IMR-90 (cell line): ENCODE results near the gene ZNF471. TPM values are rescaled to one million over a fixed set of nuclear protein-coding genes. Genes with fewer than 3 reads are reported as not detected.

Source experiments
- ATAC-seq: fragments of 200-7000 bp; cut with Tn5 transposase; 2 replicates; pipeline ENCODE4 v1.9.1; 2020; ENCODE audit warnings: low read depth, mild to moderate bottlenecking, moderate library complexity
- BruUV-seq: library from RNA; stranded (reverse); fragments of 400-500 nt; replicated peaks from 2 replicates; lab custom pipeline; 2021; lab: Mats Ljungman, UMichigan
- CTCF ChIA-PET: fragments of 300-600 bp; formaldehyde crosslinking; extraction: SDS; loops from one replicate; lab custom pipeline; 2021; ENCODE audit warnings: antibody characterized with exemption; lab: Yijun Ruan, JAX
- POLR2A ChIA-PET: fragments of 300-600 bp; sonication (Branson Sonifier 250); formaldehyde crosslinking; loops from one replicate; lab custom pipeline; 2022; ENCODE audit warnings: antibody characterized with exemption; ENCODE audit not compliant: unreplicated experiment; lab: Charles Lee
- DNase-seq: peaks from one replicate; pipeline ENCODE4 v3.0.0; 2013
- H2AFZ ChIP-seq: replicated peaks from 2 replicates; pipeline ENCODE3; 2013; ENCODE audit warnings: low read length, mild to moderate bottlenecking; ENCODE audit not compliant: poor library complexity
- H2AK5ac ChIP-seq: 2 replicates; pipeline ENCODE4 v1.6.1; 2013; ENCODE audit warnings: low read depth, low read length, inconsistent platforms
- H2AK9ac ChIP-seq: replicated peaks from 2 replicates; pipeline ENCODE3; 2013; ENCODE audit warnings: mild to moderate bottlenecking, low read depth, low read length, moderate library complexity; ENCODE audit not compliant: poor library complexity
- H2BK120ac ChIP-seq: 2 replicates; pipeline ENCODE4 v1.6.1; 2013; ENCODE audit warnings: low read depth, low read length, inconsistent platforms
- H2BK15ac ChIP-seq: 3 replicates; pipeline ENCODE4 v1.6.1; 2013; ENCODE audit warnings: low read depth, low read length, inconsistent platforms
- H2BK20ac ChIP-seq: 2 replicates; pipeline ENCODE4 v1.6.1; 2013; ENCODE audit warnings: low read depth, mild to moderate bottlenecking, inconsistent platforms, low read length, moderate library complexity
- H2BK5ac ChIP-seq: 2 replicates; pipeline ENCODE4 v1.6.1; 2013; ENCODE audit warnings: mild to moderate bottlenecking, low read depth, low read length, inconsistent platforms; ENCODE audit not compliant: poor library complexity, severe bottlenecking
- H3K14ac ChIP-seq: replicated peaks from 2 replicates; pipeline ENCODE4 v1.6.1; 2013; ENCODE audit warnings: low read depth, low read length, inconsistent platforms
- H3K18ac ChIP-seq: 2 replicates; pipeline ENCODE4 v1.6.1; 2013; ENCODE audit warnings: low read depth, low read length, control low read depth
- H3K23ac ChIP-seq: 2 replicates; pipeline ENCODE4 v1.6.1; 2013; ENCODE audit warnings: low read depth, low read length, inconsistent platforms
- H3K27ac ChIP-seq: 2 replicates; pipeline ENCODE4 v1.5.1; 2013; ENCODE audit warnings: mild to moderate bottlenecking, control low read depth, low read length; ENCODE audit not compliant: insufficient read depth
- H3K27me3 ChIP-seq: 2 replicates; pipeline ENCODE4 v1.6.1; 2013; ENCODE audit warnings: low read length; ENCODE audit not compliant: control insufficient read depth, insufficient read depth
- H3K36me3 ChIP-seq: 2 replicates; pipeline ENCODE4 v1.6.1; 2013; ENCODE audit warnings: low read length, mixed read lengths; ENCODE audit not compliant: control insufficient read depth, insufficient read depth
- H3K4ac ChIP-seq: 2 replicates; pipeline ENCODE4 v1.6.1; 2013; ENCODE audit warnings: low read depth, low read length, inconsistent platforms
- H3K4me1 ChIP-seq: 2 replicates; pipeline ENCODE4 v1.6.1; 2013; ENCODE audit warnings: low read length, mixed read lengths; ENCODE audit not compliant: control insufficient read depth, insufficient read depth
- H3K4me2 ChIP-seq: 2 replicates; pipeline ENCODE4 v1.6.1; 2013; ENCODE audit warnings: low read depth, mild to moderate bottlenecking, control low read depth, low read length, moderate library complexity
- H3K4me3 ChIP-seq: 2 replicates; pipeline ENCODE4 v1.5.1; 2013; ENCODE audit warnings: low read depth, mild to moderate bottlenecking, control low read depth, low read length, moderate library complexity; ENCODE audit not compliant: insufficient read depth
- H3K56ac ChIP-seq: 2 replicates; pipeline ENCODE4 v1.6.1; 2013; ENCODE audit warnings: low read length, inconsistent platforms; ENCODE audit not compliant: insufficient read depth; ENCODE audit errors: extremely low read depth
- H3K79me1 ChIP-seq, 2 experiments: 2 replicates each; pipeline ENCODE4 v1.6.1; 2013; ENCODE audit warnings: low read length in 2 of 2, inconsistent platforms in 1 of 2, low read depth in 1 of 2
- H3K9ac ChIP-seq: 2 replicates; pipeline ENCODE4 v1.6.1; 2013; ENCODE audit warnings: low read depth, low read length, control low read depth
- H3K9me1 ChIP-seq: 2 replicates; pipeline ENCODE4 v1.6.1; 2013; ENCODE audit warnings: low read length, inconsistent platforms; ENCODE audit not compliant: insufficient read depth
- H3K9me3 ChIP-seq: 2 replicates; pipeline ENCODE4 v1.6.1; 2013; ENCODE audit warnings: low read length; ENCODE audit not compliant: control insufficient read depth, insufficient read depth
- H4K20me1 ChIP-seq: 2 replicates; pipeline ENCODE4 v1.6.1; 2013; ENCODE audit warnings: low read length, inconsistent platforms; ENCODE audit not compliant: insufficient read depth
- H4K5ac ChIP-seq: 2 replicates; pipeline ENCODE4 v1.6.1; 2013; ENCODE audit warnings: mild to moderate bottlenecking, low read depth, low read length, control low read depth
- H4K8ac ChIP-seq, 2 experiments: 2 replicates each; pipeline ENCODE4 v1.6.1; 2013; ENCODE audit warnings: low read depth in 2 of 2, low read length in 2 of 2, control low read depth in 1 of 2, inconsistent platforms in 1 of 2
- H4K91ac ChIP-seq: 2 replicates; pipeline ENCODE4 v1.6.1; 2013; ENCODE audit warnings: low read depth, low read length, inconsistent platforms; ENCODE audit not compliant: insufficient read depth
- BHLHE40 ChIP-seq: fragments of 150-350 bp; IDR thresholded peaks from 2 replicates; pipeline ENCODE4 v1.6.1; 2016; ENCODE audit warnings: mild to moderate bottlenecking, low read depth, low read length
- CEBPB ChIP-seq: IDR thresholded peaks from 2 replicates; pipeline ENCODE4 v1.6.1; 2012; ENCODE audit warnings: low read depth, low read length, improper control_type of control experiment
- CHD1 ChIP-seq: IDR thresholded peaks from 2 replicates; pipeline ENCODE4 v1.6.1; 2012; ENCODE audit warnings: low read depth, low read length, improper control_type of control experiment
- ELK1 ChIP-seq: fragments of 150-350 bp; IDR thresholded peaks from 2 replicates; pipeline ENCODE4 v1.6.1; 2016; ENCODE audit warnings: low read depth, mild to moderate bottlenecking, low read length, moderate library complexity, borderline replicate concordance
- FOS ChIP-seq: fragments of 150-350 bp; IDR thresholded peaks from 2 replicates; pipeline ENCODE4 v1.6.1; 2016; ENCODE audit warnings: low read depth, low read length
- MAFK ChIP-seq: IDR thresholded peaks from 2 replicates; pipeline ENCODE4 v1.6.1; 2012; ENCODE audit warnings: low read depth, low read length, improper control_type of control experiment
- MAZ ChIP-seq: IDR thresholded peaks from 2 replicates; pipeline ENCODE4 v1.6.1; 2012; ENCODE audit warnings: low read depth, mild to moderate bottlenecking, low read length, improper control_type of control experiment, moderate library complexity, borderline replicate concordance
- MXI1 ChIP-seq: IDR thresholded peaks from 2 replicates; pipeline ENCODE4 v1.6.1; 2012; ENCODE audit warnings: low read depth, mild to moderate bottlenecking, low read length, moderate library complexity, borderline replicate concordance
- NFE2L2 ChIP-seq: fragments of 150-350 bp; IDR thresholded peaks from 2 replicates; pipeline ENCODE4 v1.6.1; 2016; ENCODE audit warnings: low read depth, mild to moderate bottlenecking, low read length
- POLR2A ChIP-seq: IDR thresholded peaks from 2 replicates; pipeline ENCODE4 v1.6.1; 2012; ENCODE audit warnings: mild to moderate bottlenecking, low read depth, low read length
- RAD21 ChIP-seq: IDR thresholded peaks from 2 replicates; pipeline ENCODE4 v1.6.1; 2012; ENCODE audit warnings: low read length, improper control_type of control experiment
- RCOR1 ChIP-seq: IDR thresholded peaks from 2 replicates; pipeline ENCODE4 v1.6.1; 2012; ENCODE audit warnings: mild to moderate bottlenecking, low read length, improper control_type of control experiment; ENCODE audit not compliant: insufficient replicate concordance
- RFX5 ChIP-seq: IDR thresholded peaks from 2 replicates; pipeline ENCODE4 v1.8.0; 2012; ENCODE audit warnings: low read depth, mild to moderate bottlenecking, low read length, moderate library complexity
- SMC3 ChIP-seq: fragments of 150-350 bp; IDR thresholded peaks from 2 replicates; pipeline ENCODE4 v1.6.1; 2016; ENCODE audit warnings: low read depth, mild to moderate bottlenecking, antibody characterized with exemption, low read length, moderate library complexity
- USF2 ChIP-seq: fragments of 150-350 bp; IDR thresholded peaks from 2 replicates; pipeline ENCODE4 v1.6.1; 2017; ENCODE audit warnings: mild to moderate bottlenecking, antibody characterized with exemption, low read length, low read depth
- WGBS, 2 experiments: methylation state at CpG; one replicate each; pipeline versions ENCODE4 v1.1.5 to v1.1.7; 2013; ENCODE audit warnings: missing lambda C conversion rate in 2 of 2; ENCODE audit not compliant: insufficient read length in 1 of 2; ENCODE audit errors: extremely low coverage in 2 of 2; 5-methylcytosine and 5-hydroxymethylcytosine counted together
- dilution Hi-C: fragments of 300-500 bp; cut with HindIII; formaldehyde crosslinking; loops from one replicate; pipeline ENCODE4 v1.14.3; 2018; ENCODE audit warnings: low sequenced_read_pairs; ENCODE audit not compliant: unreplicated experiment
- in situ Hi-C: fragments of 300-500 bp; cut with MboI; formaldehyde crosslinking; loops from 3 replicates; pipeline ENCODE4 v1.14.3; 2019; ENCODE audit warnings: low sequenced_read_pairs, inconsistent platforms, mixed read lengths
- intact Hi-C: fragments of 100-400 bp; cut with micrococcal nuclease; formaldehyde crosslinking; loops from 2 replicates; pipeline ENCODE4 v1.10.0; 2022
- polyA plus RNA-seq, 3 experiments: library from polyadenylated mRNA; depleted of rRNA; stranded (reverse); fragments of >200 nt; gene quantifications; 2 replicates each; pipeline ENCODE4 v1.2.3, GENCODE V29; 2012; ENCODE audit warnings: low replicate concordance in 1 of 3
- total RNA-seq: library from RNA; depleted of rRNA; stranded (reverse); fragments of >200 nt; gene quantifications from 2 replicates; pipeline ENCODE4 v1.2.3, GENCODE V29; 2012
- TF ChIP-seq, protein P1 (sequence below): conservative IDR thresholded peaks from 2 replicates; pipeline ENCODE4 v1.5.1; 2012; ENCODE audit warnings: mild to moderate bottlenecking, low read depth, low read length, improper control_type of control experiment

Gene ZNF471
- total and polyA plus RNA-seq, 2 of the 4 experiments (the other 2 are of a cell fraction) = 2.3 to 2.5 TPM

DNA sequence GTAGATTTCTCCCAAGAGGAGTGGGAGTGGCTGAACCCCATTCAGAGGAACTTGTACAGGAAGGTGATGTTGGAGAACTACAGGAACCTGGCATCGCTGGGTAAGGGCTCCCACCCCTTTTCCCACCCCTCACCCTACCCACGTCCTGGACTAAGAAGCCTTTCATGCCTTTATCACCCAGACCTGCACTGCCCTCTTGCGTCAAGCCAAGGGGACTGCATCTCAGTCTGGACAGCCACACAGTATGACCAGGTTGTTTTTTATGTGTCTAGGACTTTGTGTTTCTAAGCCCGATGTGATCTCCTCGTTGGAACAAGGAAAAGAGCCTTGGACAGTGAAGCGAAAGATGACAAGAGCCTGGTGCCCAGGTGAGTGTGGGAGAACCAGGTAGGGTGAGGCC lies 39.9 kb downstream of the ZNF471 start:
- BruUV-seq = no TSS peak
- TF ChIP-seq MAZ (no peak), BHLHE40 (no peak), MAFK (no peak), SMC3 (no peak), RCOR1 (no peak), NFE2L2 (no peak), USF2 (no peak), CHD1 (no peak), ELK1 (no peak), FOS (no peak), POLR2A (no peak), MXI1 (no peak), RAD21 (no peak), RFX5 (no peak), CEBPB (no peak)
- TF ChIP-seq, protein P1, sequence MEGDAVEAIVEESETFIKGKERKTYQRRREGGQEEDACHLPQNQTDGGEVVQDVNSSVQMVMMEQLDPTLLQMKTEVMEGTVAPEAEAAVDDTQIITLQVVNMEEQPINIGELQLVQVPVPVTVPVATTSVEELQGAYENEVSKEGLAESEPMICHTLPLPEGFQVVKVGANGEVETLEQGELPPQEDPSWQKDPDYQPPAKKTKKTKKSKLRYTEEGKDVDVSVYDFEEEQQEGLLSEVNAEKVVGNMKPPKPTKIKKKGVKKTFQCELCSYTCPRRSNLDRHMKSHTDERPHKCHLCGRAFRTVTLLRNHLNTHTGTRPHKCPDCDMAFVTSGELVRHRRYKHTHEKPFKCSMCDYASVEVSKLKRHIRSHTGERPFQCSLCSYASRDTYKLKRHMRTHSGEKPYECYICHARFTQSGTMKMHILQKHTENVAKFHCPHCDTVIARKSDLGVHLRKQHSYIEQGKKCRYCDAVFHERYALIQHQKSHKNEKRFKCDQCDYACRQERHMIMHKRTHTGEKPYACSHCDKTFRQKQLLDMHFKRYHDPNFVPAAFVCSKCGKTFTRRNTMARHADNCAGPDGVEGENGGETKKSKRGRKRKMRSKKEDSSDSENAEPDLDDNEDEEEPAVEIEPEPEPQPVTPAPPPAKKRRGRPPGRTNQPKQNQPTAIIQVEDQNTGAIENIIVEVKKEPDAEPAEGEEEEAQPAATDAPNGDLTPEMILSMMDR = no peak
- Histone ChIP-seq H4K20me1 (no peaks in the 10 kb centered on the region), H3K56ac (no peak overlapping the region), H4K5ac (no peak overlapping the region), H3K4ac (no peak overlapping the region), H3K18ac (no peak overlapping the region), H2BK120ac (no peak overlapping the region), H3K4me2 (no peak overlapping the region), H3K4me1 (no peaks in the 10 kb centered on the region), H3K9ac (no peak overlapping the region), H3K14ac (no peak overlapping the region), H3K27me3 (no peaks in the 10 kb centered on the region), H2AFZ (no peak overlapping the region), H3K9me3 (peaks cover 54% of the 10 kb centered on the region), H3K36me3 (peaks cover 44% of the 10 kb centered on the region), H2BK15ac (no peak overlapping the region), H2AK5ac (no peak overlapping the region), H3K23ac (no peak overlapping the region), H3K4me3 (no peak overlapping the region), H2BK20ac (no peak overlapping the region), H3K27ac (no peak overlapping the region), H4K8ac (no peak overlapping the region), H4K91ac (no peak overlapping the region), H2AK9ac (no peak overlapping the region), H3K9me1 (no peaks in the 10 kb centered on the region), H2BK5ac (no peak overlapping the region), H3K79me1 (peaks cover 0 to 17% of the 10 kb centered on the region in 2 experiments; a peak in 1 of 4 replicates)
- ATAC-seq (no peak), DNase-seq (no peak)
- intact Hi-C loops = no loop called here
- ChIA-PET POLR2A (interaction anchor here (0.5 kb wide), 1 partner anchor 94 kb away, joined by 4 read pairs; no protein-coding TSS in a partner anchor), CTCF (no interaction called here)
- in situ Hi-C loops = no loop called here
- WGBS, 2 experiments = no CpG with 5 or more reads among the region's 6 CpGs
- dilution Hi-C loops = no loop called here
